Astrocyte (in vitro differentiated cells and primary cell): ENCODE measurements around the gene PALLD. TPM values are rescaled to one million over a fixed set of nuclear protein-coding genes. Genes with fewer than 3 reads are reported as not detected.

Experiments used
- DNase-seq: peaks from one replicate; pipeline ENCODE4 v3.0.0-alpha.2; 2010; ENCODE audit warnings: low read depth
- FAIRE-seq: peaks from 2 replicates; lab custom pipeline; 2011; peaks lifted over from hg19 to GRCh38; lab: Jason Lieb, UNC
- H2AFZ ChIP-seq: 2 replicates; pipeline ENCODE4 v1.6.0; 2012; ENCODE audit warnings: low read depth, low read length, inconsistent platforms
- H3K27ac ChIP-seq: 2 replicates; pipeline ENCODE4 v1.5.1; 2011; ENCODE audit warnings: low read depth, low read length, inconsistent platforms
- H3K27me3 ChIP-seq: 2 replicates; pipeline ENCODE4 v1.6.0; 2011; ENCODE audit warnings: low read length, inconsistent platforms; ENCODE audit not compliant: insufficient read depth
- H3K36me3 ChIP-seq: 2 replicates; pipeline ENCODE4 v1.5.1; 2011; ENCODE audit warnings: low read length, inconsistent platforms; ENCODE audit not compliant: insufficient read depth
- H3K4me1 ChIP-seq: 2 replicates; pipeline ENCODE4 v1.5.1; 2011; ENCODE audit warnings: low read length, inconsistent platforms; ENCODE audit not compliant: insufficient read depth
- H3K4me2 ChIP-seq: 2 replicates; pipeline ENCODE4 v1.6.0; 2012; ENCODE audit warnings: low read length, inconsistent platforms
- H3K4me3 ChIP-seq: 2 replicates; pipeline ENCODE4 v1.5.1; 2011; ENCODE audit warnings: low read depth, mild to moderate bottlenecking, low read length, inconsistent platforms; ENCODE audit not compliant: insufficient read depth
- H3K79me2 ChIP-seq: 2 replicates; pipeline ENCODE4 v1.6.0; 2012; ENCODE audit warnings: mild to moderate bottlenecking, low read length, inconsistent platforms; ENCODE audit not compliant: insufficient read depth
- H3K9ac ChIP-seq: 2 replicates; pipeline ENCODE4 v1.6.0; 2012; ENCODE audit warnings: mild to moderate bottlenecking, low read length, inconsistent platforms
- H3K9me3 ChIP-seq: 2 replicates; pipeline ENCODE4 v1.5.1; 2012; ENCODE audit warnings: low read depth, mild to moderate bottlenecking, low read length, inconsistent platforms; ENCODE audit not compliant: insufficient read depth
- H4K20me1 ChIP-seq: 2 replicates; pipeline ENCODE4 v1.6.0; 2012; ENCODE audit warnings: low read length, inconsistent platforms; ENCODE audit not compliant: insufficient read depth
- H3K27ac Mint-ChIP-seq: one replicate; pipeline ENCODE4 v1.8.0; 2021; ENCODE audit warnings: mild to moderate bottlenecking, mixed read lengths; ENCODE audit not compliant: unreplicated experiment
- H3K27me3 Mint-ChIP-seq: one replicate; pipeline ENCODE4 v1.8.0; 2021; ENCODE audit warnings: low read depth, mixed read lengths; ENCODE audit not compliant: unreplicated experiment
- H3K36me3 Mint-ChIP-seq: one replicate; pipeline ENCODE4 v1.8.0; 2021; ENCODE audit warnings: low read depth, mixed read lengths; ENCODE audit not compliant: unreplicated experiment
- H3K4me1 Mint-ChIP-seq: one replicate; pipeline ENCODE4 v1.8.0; 2021; ENCODE audit warnings: low read depth, mixed read lengths; ENCODE audit not compliant: unreplicated experiment
- H3K4me3 Mint-ChIP-seq: one replicate; pipeline ENCODE4 v1.8.0; 2021; ENCODE audit warnings: mild to moderate bottlenecking, moderate library complexity, mixed read lengths; ENCODE audit not compliant: unreplicated experiment
- H3K9me3 Mint-ChIP-seq: one replicate; pipeline ENCODE4 v1.8.0; 2021; ENCODE audit warnings: mild to moderate bottlenecking, mixed read lengths; ENCODE audit not compliant: unreplicated experiment
- CTCF ChIP-seq: IDR thresholded peaks from 2 replicates; pipeline ENCODE4 v1.5.1; 2011; ENCODE audit warnings: low read depth, mild to moderate bottlenecking, inconsistent platforms, low read length, moderate library complexity; ENCODE audit not compliant: insufficient read depth
- EZH2 ChIP-seq: IDR thresholded peaks from 2 replicates; pipeline ENCODE4 v1.6.1; 2012; ENCODE audit warnings: mild to moderate bottlenecking, low read length, inconsistent platforms; ENCODE audit not compliant: insufficient read depth
- total RNA-seq: library from RNA; stranded (reverse); gene quantifications from 2 replicates; pipeline ENCODE4 v1.2.1, GENCODE V29; 2021

Gene PALLD
- total RNA-seq, 1 donor from 2014 or later = 498 TPM

- peak overlapping the region; percentile 90 for H3K27ac Mint-ChIP-seq
- TF ChIP-seq CTCF (no peak), EZH2 (no peak)
Measured at GRCh38 chr4:168651864-168652263, 155.0 kb downstream of the PALLD start.

GRCh38 chr4:168652755-168653154 is 155.9 kb downstream of the PALLD start:
- no peak overlapping the region for H3K9ac ChIP-seq
- DNase-seq = no peak
- no peaks in the 10 kb centered on the region for H3K9me3 Mint-ChIP-seq
- peaks cover 83% of the 10 kb centered on the region for H3K4me1 Mint-ChIP-seq
- no peaks in the 10 kb centered on the region for H3K9me3 ChIP-seq
- peak overlapping the region; percentile 75 for H3K27ac Mint-ChIP-seq
- H4K20me1 ChIP-seq = peaks cover 19% of the 10 kb centered on the region
- TF ChIP-seq EZH2 (no peak), CTCF (no peak)
- H3K36me3 ChIP-seq = no peaks in the 10 kb centered on the region
- no peak overlapping the region for H3K4me2 ChIP-seq
- H3K27me3 ChIP-seq = no peaks in the 10 kb centered on the region
- H3K27me3 Mint-ChIP-seq = no peaks in the 10 kb centered on the region
- H2AFZ ChIP-seq = no peak overlapping the region
- H3K79me2 ChIP-seq = peaks cover 94% of the 10 kb centered on the region
- peaks cover 3% of the 10 kb centered on the region for H3K36me3 Mint-ChIP-seq
- FAIRE-seq = no peak
- H3K4me1 ChIP-seq = peaks cover 46% of the 10 kb centered on the region
- H3K27ac ChIP-seq = no peak overlapping the region
- H3K4me3 Mint-ChIP-seq = no peak overlapping the region
- H3K4me3 ChIP-seq = no peak overlapping the region

More at GRCh38 chr4:168651864-168652263, 155.0 kb downstream of the PALLD start:
- no peak overlapping the region for H2AFZ ChIP-seq
- peaks cover 94% of the 10 kb centered on the region for H3K79me2 ChIP-seq
- H3K9ac ChIP-seq = no peak overlapping the region
- no peaks in the 10 kb centered on the region for H3K36me3 ChIP-seq
- H3K4me1 ChIP-seq = peaks cover 44% of the 10 kb centered on the region
- no peak overlapping the region for H3K4me3 Mint-ChIP-seq
- no peak overlapping the region for H3K4me2 ChIP-seq
- FAIRE-seq (no peak), DNase-seq (no peak)
- peaks cover 19% of the 10 kb centered on the region for H4K20me1 ChIP-seq
- H3K36me3 Mint-ChIP-seq = peaks cover 5% of the 10 kb centered on the region
- no peaks in the 10 kb centered on the region for H3K9me3 ChIP-seq
- H3K27me3 ChIP-seq = no peaks in the 10 kb centered on the region
- H3K4me3 ChIP-seq = no peak overlapping the region
- no peak overlapping the region for H3K27ac ChIP-seq
- H3K4me1 Mint-ChIP-seq = peaks cover 81% of the 10 kb centered on the region
- no peaks in the 10 kb centered on the region for H3K27me3 Mint-ChIP-seq
- no peaks in the 10 kb centered on the region for H3K9me3 Mint-ChIP-seq

- H3K4me2 ChIP-seq = no peak overlapping the region
- TF ChIP-seq CTCF = no peak
- TF ChIP-seq EZH2 = no peak
- Mint-ChIP-seq H3K27ac (peak overlapping the region; percentile 73), H3K36me3 (peaks cover 4% of the 10 kb centered on the region), H3K4me1 (peaks cover 78% of the 10 kb centered on the region), H3K9me3 (no peaks in the 10 kb centered on the region), H3K27me3 (no peaks in the 10 kb centered on the region), H3K4me3 (peak overlapping the region; percentile 28)
- no peak overlapping the region for H3K27ac ChIP-seq
- no peaks in the 10 kb centered on the region for H3K27me3 ChIP-seq
- H3K79me2 ChIP-seq = peaks cover 92% of the 10 kb centered on the region
- H2AFZ ChIP-seq = no peak overlapping the region
- H3K4me3 ChIP-seq = no peak overlapping the region
- no peaks in the 10 kb centered on the region for H3K36me3 ChIP-seq
- DNase-seq = no peak
- H3K9me3 ChIP-seq = no peaks in the 10 kb centered on the region
- H3K9ac ChIP-seq = no peak overlapping the region
- FAIRE-seq = no peak
- peaks cover 18% of the 10 kb centered on the region for H4K20me1 ChIP-seq
- H3K4me1 ChIP-seq = peaks cover 31% of the 10 kb centered on the region
Measured at GRCh38 chr4:168654104-168654847, 157.4 kb downstream of the PALLD start.
